Vagina (tissue), 2 donors: ENCODE measurements around the gene GABRP. TPM values are rescaled to one million over a fixed set of nuclear protein-coding genes. Genes with fewer than 3 reads are reported as not detected.

Experiments used
- DNase-seq, 2 donors: peaks; one replicate each; pipeline ENCODE4 v3.0.0-alpha.2; 2017; ENCODE audit errors: extremely low spot score in 2 of 2
- H3K27ac ChIP-seq: fragments of 200-600 bp; sonication (generic); one replicate; pipeline ENCODE4 v1.5.1; 2019
- H3K27me3 ChIP-seq: fragments of 200-600 bp; sonication (generic); one replicate; pipeline ENCODE4 v1.5.1; 2019
- H3K36me3 ChIP-seq, 2 donors: fragments of 200-600 bp; sonication (generic); one replicate each; pipeline ENCODE4 v1.5.1; 2017 to 2019
- H3K4me1 ChIP-seq: fragments of 200-600 bp; sonication (generic); one replicate; pipeline ENCODE4 v1.5.1; 2019
- H3K4me3 ChIP-seq, 2 donors: fragments of 200-600 bp; sonication (generic); 1 replicate in 1 of 2; 2 replicates in 1 of 2; pipeline ENCODE4 v1.5.1; 2016 to 2019
- H3K9me3 ChIP-seq: fragments of 200-600 bp; sonication (generic); one replicate; pipeline ENCODE4 v1.5.1; 2019
- POLR2A ChIP-seq, 2 donors: fragments of 450-650 bp; IDR thresholded peaks; one replicate each; pipeline ENCODE4 v1.6.1; 2017; ENCODE audit warnings: antibody characterized with exemption in 2 of 2, mild to moderate bottlenecking in 2 of 2, moderate library complexity in 2 of 2
- POLR2AphosphoS5 ChIP-seq, 2 donors: sonication (generic); formaldehyde crosslinking; IDR thresholded peaks; one replicate each; pipeline ENCODE4 v1.9.0; 2017; ENCODE audit warnings: antibody characterized with exemption in 2 of 2, mild to moderate bottlenecking in 2 of 2, low read depth in 1 of 2; ENCODE audit not compliant: insufficient read depth in 1 of 2
- intact Hi-C: fragments of 100-400 bp; cut with DNase I; formaldehyde crosslinking; loops from one replicate; pipeline ENCODE4 v1.15.1; 2023
- total RNA-seq: library from RNA; depleted of rRNA; stranded (reverse); fragments of >200 nt; gene quantifications from one replicate; pipeline ENCODE4 v1.2.3, GENCODE V29; 2016
- TF ChIP-seq, protein P1 (sequence below), 3 experiments: fragments of 450-650 bp in 2 of 3; fragments of 200-600 bp in 1 of 3; sonication (generic) in 1 of 3; IDR thresholded peaks; one replicate each; pipeline ENCODE4 v1.5.1; 2017 to 2019; ENCODE audit warnings: antibody characterized with exemption in 3 of 3, mild to moderate bottlenecking in 2 of 3, moderate library complexity in 2 of 3

The GABRP gene
- total RNA-seq, 1 donor from 2014 or later, result 20.6 TPM

- Histone ChIP-seq H3K9me3 (no peaks in the 10 kb centered on the region), H3K27me3 (no peaks in the 10 kb centered on the region), H3K36me3 (no peaks in the 10 kb centered on the region), H3K27ac (no peak overlapping the region), H3K4me3 (no peak overlapping the region), H3K4me1 (peaks cover 6% of the 10 kb centered on the region)
- TF ChIP-seq POLR2A (IDR thresholded peaks at IDR 0.05) (no peak), POLR2AphosphoS5 (IDR thresholded peaks at IDR 0.05; ENCODE audit: insufficient read depth in 1 of 2, low read depth in 1 of 2) (no peak)
- TF ChIP-seq, protein P1, sequence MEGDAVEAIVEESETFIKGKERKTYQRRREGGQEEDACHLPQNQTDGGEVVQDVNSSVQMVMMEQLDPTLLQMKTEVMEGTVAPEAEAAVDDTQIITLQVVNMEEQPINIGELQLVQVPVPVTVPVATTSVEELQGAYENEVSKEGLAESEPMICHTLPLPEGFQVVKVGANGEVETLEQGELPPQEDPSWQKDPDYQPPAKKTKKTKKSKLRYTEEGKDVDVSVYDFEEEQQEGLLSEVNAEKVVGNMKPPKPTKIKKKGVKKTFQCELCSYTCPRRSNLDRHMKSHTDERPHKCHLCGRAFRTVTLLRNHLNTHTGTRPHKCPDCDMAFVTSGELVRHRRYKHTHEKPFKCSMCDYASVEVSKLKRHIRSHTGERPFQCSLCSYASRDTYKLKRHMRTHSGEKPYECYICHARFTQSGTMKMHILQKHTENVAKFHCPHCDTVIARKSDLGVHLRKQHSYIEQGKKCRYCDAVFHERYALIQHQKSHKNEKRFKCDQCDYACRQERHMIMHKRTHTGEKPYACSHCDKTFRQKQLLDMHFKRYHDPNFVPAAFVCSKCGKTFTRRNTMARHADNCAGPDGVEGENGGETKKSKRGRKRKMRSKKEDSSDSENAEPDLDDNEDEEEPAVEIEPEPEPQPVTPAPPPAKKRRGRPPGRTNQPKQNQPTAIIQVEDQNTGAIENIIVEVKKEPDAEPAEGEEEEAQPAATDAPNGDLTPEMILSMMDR (IDR thresholded peaks at IDR 0.05), result no peak
- no peak for DNase-seq
- intact Hi-C loops, result no loop called here
Observed at GRCh38 chr5:170782438-170782837, 1.1 kb upstream of the GABRP start.

- Histone ChIP-seq H3K27ac (no peak overlapping the region), H3K9me3 (no peaks in the 10 kb centered on the region), H3K4me1 (peaks cover 6% of the 10 kb centered on the region), H3K27me3 (no peaks in the 10 kb centered on the region), H3K36me3 (no peaks in the 10 kb centered on the region), H3K4me3 (no peak overlapping the region)
- intact Hi-C loops, result no loop called here
- DNase-seq, result no peak
- TF ChIP-seq, protein P1 (IDR thresholded peaks at IDR 0.05), result no peak
- TF ChIP-seq POLR2A (IDR thresholded peaks at IDR 0.05) (no peak), POLR2AphosphoS5 (IDR thresholded peaks at IDR 0.05; ENCODE audit: insufficient read depth in 1 of 2, low read depth in 1 of 2) (no peak)
Observed at GRCh38 chr5:170785416-170785815, 1.9 kb downstream of the GABRP start.

DNA sequence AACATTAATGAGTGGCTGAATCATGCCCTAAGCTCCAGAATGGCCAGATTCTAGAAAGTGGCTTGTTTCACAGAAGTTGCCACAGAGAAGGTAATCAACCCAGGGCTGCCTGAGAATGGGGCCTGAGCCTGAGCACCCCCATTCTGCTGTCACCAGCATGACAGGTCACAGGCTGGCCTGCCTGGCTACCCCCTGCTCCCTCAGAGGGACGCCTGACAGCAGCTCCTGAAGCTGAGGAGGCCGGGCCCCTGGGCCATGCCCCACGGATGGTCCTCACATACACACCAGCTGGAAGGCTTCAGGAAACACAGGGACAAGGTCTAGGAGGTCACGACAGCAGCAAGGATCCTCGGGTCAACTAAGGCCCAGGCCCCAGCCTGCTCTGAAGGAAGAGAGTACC lies 3.7 kb downstream of the GABRP start:
- TF ChIP-seq POLR2AphosphoS5 (IDR thresholded peaks at IDR 0.05; ENCODE audit: insufficient read depth in 1 of 2, low read depth in 1 of 2), result no peak
- TF ChIP-seq, protein P1 (IDR thresholded peaks at IDR 0.05), result no peak
- no peak for TF ChIP-seq POLR2A (IDR thresholded peaks at IDR 0.05)
- intact Hi-C loops, result no loop called here
- Histone ChIP-seq H3K4me3 (no peak overlapping the region), H3K4me1 (peaks cover 6% of the 10 kb centered on the region), H3K36me3 (no peaks in the 10 kb centered on the region), H3K27me3 (no peaks in the 10 kb centered on the region), H3K9me3 (no peaks in the 10 kb centered on the region), H3K27ac (no peak overlapping the region)
- no peak for DNase-seq

- Histone ChIP-seq H3K27ac (no peak overlapping the region), H3K36me3 (no peaks in the 10 kb centered on the region)
- intact Hi-C loops, result no loop called here
Observed at GRCh38 chr5:170788626-170789304, 5.2 kb downstream of the GABRP start.

More at GRCh38 chr5:170788626-170789304, 5.2 kb downstream of the GABRP start:
- Histone ChIP-seq H3K27me3 (no peaks in the 10 kb centered on the region), H3K4me3 (no peak overlapping the region), H3K4me1 (no peaks in the 10 kb centered on the region), H3K9me3 (no peaks in the 10 kb centered on the region)
- DNase-seq, result no peak
- TF ChIP-seq POLR2AphosphoS5 (IDR thresholded peaks at IDR 0.05; ENCODE audit: insufficient read depth in 1 of 2, low read depth in 1 of 2) (no peak), POLR2A (IDR thresholded peaks at IDR 0.05) (no peak)
- TF ChIP-seq, protein P1 (IDR thresholded peaks at IDR 0.05), result no peak
